HFF-Myc (cell line): ENCODE measurements around the gene OGT.
A peak's percentile ranks its signal among the peaks of the same experiment; 100 is the strongest.
"Not testable (repeated sequence)": the region's sequence is repeated elsewhere in the genome, so short reads cannot be mapped to it uniquely, and the experiment has no call there.

Source experiments
- DNase-seq: peaks from one replicate; pipeline ENCODE4 v3.0.0-alpha.2; 2011; ENCODE audit warnings: low read depth; ENCODE audit errors: extremely low read depth
- H3K4me3 ChIP-seq: replicated peaks from 2 replicates; pipeline ENCODE4 v1.5.1; 2011; ENCODE audit warnings: low read depth, mild to moderate bottlenecking, control low read depth, low read length
- TF ChIP-seq, protein P1 (sequence below): IDR thresholded peaks from 2 replicates; pipeline ENCODE4 v1.5.1; 2012; ENCODE audit warnings: mild to moderate bottlenecking, low read depth, low read length, control low read depth; ENCODE audit errors: missing control alignments

OGT gene

DNA sequence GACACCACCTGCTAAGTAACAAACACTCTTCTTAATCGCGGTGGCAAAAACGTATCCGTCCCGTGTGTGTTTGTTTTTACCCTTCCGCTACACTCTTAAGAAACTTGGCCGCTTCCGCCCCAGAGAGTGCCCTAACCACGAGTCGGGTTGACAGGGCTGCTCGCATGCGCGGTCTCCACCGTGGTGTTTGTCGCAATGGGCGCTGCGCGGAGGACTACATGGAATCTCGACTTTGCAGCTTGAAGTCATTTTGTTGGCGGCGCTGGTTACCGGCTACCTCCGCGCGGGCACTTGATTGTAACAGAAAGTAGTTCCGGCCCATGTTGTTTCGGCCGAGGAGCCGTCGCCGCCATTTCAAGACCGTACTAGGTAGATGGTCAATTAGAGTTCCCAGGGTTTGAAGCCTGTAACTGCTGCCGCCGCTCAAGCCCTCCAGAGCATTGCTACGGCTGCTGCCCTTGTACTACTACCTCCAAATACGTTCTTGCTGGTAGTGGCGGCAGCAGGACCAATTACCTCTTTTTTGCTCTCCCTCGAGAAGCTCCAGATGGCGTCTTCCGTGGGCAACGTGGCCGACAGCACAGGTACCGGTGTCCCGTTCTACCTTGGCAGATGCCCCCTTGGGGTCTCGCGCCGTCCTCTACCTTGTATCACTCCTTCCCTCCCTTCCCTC, at the start of gene OGT:
OGT (plus strand) TSS at position 352 of the 673 bp plus-strand sequence; CDS start at position 548, 196 bp downstream.
- TF ChIP-seq, protein P1, sequence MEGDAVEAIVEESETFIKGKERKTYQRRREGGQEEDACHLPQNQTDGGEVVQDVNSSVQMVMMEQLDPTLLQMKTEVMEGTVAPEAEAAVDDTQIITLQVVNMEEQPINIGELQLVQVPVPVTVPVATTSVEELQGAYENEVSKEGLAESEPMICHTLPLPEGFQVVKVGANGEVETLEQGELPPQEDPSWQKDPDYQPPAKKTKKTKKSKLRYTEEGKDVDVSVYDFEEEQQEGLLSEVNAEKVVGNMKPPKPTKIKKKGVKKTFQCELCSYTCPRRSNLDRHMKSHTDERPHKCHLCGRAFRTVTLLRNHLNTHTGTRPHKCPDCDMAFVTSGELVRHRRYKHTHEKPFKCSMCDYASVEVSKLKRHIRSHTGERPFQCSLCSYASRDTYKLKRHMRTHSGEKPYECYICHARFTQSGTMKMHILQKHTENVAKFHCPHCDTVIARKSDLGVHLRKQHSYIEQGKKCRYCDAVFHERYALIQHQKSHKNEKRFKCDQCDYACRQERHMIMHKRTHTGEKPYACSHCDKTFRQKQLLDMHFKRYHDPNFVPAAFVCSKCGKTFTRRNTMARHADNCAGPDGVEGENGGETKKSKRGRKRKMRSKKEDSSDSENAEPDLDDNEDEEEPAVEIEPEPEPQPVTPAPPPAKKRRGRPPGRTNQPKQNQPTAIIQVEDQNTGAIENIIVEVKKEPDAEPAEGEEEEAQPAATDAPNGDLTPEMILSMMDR: no peak

DNA sequence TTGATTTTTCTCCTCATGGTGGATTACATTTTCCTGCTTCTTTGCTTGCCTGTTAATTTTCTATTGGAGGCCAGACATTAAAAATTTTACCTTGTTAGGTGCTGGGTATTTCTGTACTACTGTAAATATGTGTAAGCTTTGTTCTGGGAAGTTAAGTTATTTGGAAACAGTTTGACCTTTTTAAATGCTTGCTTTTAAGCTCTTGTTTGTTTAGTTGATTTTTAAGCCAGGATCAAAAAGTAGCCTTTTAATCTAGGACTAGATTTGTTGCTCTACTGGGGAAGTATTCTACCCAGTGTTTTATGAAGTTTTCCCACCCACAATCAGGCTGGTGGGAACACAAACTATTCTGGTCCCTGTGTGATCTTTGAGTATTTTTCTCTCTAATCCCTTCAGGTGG, 45.1 kb upstream of the OGT start:
- no peak for DNase-seq
- H3K4me3 ChIP-seq: no peak overlapping the region
- TF ChIP-seq, protein P1: no peak

More for the DNA sequence above, at the start of gene OGT:
- peak; percentile 89 for DNase-seq
- peak within 1 kb of the TSS; percentile 79 for H3K4me3 ChIP-seq

DNA sequence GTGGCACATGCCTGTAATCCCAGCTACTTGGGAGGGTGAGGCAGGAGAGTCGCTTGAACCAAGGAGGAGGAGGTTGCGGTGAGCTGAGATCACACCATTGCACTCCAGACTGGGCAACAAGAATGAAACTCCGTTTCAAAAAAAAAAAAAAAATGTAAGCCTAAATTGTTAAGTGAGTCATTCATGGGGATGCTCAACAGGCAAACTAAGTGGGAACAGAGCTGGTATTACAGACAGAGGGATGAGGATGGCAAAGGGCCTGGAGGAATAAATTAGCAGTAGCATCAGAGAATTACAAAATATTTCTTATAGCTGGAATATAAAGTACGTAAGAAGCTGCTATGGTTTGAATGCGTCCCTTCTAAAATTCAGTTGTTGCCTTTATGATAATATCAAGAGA, 43.4 kb upstream of the OGT start:
- no peak for DNase-seq
- H3K4me3 ChIP-seq: no peak overlapping the region
- TF ChIP-seq, protein P1: no peak

DNA sequence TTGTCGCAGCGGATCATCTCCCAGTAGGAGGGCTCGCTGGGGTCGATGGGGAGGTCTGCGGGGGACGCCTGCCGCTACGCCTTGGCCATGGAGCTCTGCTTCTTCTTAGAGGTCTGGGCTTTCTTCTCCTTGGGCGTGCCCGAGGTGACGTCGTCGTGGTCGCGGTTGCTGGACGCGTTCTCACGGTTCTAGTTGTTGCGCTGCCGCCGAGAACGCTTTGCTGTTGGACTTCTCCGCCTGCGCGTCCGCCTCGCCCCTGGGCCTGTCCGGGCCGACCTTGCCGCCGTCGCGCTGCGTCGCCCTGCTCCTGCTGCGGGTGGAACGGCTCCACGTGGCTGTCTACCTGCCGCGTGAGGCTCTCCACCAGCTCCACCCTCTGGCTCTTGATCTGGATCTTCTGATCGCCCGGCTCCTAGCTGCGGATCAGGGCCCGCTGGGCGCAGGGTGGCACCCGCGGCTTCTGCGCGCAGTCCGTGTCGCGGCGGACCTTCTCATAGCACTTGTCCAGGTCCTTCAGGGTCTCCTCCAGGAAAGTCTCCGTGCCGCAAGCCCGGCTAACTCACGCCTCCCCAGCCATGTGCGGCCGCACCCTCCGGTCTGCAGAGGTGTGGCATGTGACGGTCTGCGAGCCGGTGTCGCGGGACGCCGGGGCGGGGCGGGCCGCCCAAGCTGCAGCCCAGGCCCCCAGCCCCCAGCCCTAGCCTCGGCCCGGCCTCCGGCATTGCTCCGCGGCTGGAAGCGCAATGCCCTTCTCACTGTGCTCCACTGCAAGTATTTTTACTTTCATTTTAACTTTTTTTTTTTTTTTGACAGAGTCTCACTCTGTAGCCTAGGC, 40.5 kb upstream of the OGT start:
- DNase-seq: no peak
- H3K4me3 ChIP-seq: peak overlapping the region; percentile 49
- TF ChIP-seq, protein P1: no peak

DNA sequence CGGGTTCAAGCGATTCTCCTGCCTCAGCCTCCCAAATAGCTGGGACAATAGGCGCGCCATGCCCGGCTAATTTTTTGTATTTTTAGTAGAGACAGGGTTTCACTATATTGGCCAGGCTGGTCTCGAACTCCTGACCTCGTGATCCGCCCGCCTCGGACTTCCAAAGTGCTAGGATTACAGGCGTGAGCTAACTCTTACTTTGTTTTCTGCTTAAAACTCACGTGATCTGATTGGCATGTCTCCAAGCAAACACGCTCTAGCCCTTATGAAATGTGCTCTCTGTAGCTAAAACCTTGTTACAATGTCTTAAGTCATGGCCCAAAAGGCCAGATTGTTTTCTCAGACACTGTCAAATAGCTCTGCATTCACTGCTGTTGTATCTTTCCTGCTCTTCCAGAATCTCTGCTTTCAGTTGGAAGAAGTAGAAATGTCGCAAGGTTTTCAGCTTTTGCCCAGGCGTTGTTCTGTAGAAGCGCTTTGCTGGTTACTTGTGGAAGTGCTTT, 39.7 kb upstream of the OGT start:
- H3K4me3 ChIP-seq: peak overlapping the region; percentile 49
- no peak for DNase-seq
- TF ChIP-seq, protein P1: no peak

DNA sequence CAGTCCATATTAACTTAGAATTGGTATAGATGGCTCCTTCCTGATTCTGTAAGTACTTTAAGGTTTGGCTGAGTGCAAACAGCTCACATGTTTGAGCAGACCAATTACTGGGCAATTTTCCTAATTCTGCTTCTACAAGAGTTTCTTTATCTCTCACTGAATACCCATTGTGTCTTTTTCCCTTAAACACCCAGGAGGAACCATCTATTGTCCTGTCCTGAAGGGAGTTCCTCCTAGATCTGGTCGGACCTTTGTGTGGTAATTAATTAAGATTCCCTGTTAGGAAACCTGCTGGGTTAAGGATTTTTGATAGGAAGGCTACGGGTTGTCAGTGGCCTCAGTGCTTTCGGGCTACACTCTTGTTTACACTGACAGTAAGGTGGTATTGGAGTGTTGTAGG, 36.9 kb upstream of the OGT start:
- not testable (repeated sequence) for DNase-seq, H3K4me3 ChIP-seq

DNA sequence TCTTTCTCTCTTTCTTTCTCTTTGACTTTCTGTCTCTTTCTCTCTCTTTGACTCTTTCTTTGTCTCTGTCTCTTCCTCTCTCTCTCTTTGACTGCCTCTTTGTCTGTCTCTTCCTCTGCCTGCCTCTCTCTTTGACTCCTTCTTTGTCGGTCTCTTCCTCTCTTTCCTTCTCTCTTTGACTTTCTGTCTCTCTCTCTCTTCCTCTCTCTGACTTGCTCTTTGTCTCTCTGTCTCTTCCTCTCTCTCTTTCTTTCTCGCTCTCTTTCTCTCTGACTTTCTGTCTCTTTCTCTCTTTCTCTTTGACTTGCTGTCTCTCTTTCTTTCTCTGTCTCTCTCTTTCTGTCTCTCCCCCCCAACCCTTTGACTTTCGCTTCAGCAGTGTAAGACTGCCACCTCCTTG, 36.4 kb upstream of the OGT start:
- no peak overlapping the region for H3K4me3 ChIP-seq
- DNase-seq: no peak
- TF ChIP-seq, protein P1: no peak

DNA sequence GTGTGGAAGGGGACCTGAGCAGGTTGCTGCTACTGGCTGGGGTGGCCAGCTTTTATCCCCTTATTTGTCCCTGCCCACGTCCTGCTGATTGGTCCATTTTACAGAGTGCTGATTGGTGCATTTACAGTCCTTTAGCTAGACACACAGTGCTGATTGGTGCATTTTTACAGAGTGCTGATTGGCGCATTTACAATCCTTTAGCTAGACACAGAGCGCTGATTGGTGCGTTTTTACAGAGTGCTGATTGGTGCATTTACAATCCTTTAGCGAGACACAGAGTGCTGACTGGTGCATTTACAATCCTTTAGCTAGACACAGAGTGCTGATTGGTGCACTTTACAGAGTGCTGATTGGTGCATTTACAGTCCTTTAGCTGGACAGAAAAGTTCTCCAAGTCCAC, 30.8 kb upstream of the OGT start:
- DNase-seq, H3K4me3 ChIP-seq: not testable (repeated sequence)
